Measurements from ENCODE around the gene PPWD1.

GRCh38 chr5:65612298-65612907, 49.3 kb downstream of the PPWD1 start:
- TF ChIP-seq, protein P1, sequence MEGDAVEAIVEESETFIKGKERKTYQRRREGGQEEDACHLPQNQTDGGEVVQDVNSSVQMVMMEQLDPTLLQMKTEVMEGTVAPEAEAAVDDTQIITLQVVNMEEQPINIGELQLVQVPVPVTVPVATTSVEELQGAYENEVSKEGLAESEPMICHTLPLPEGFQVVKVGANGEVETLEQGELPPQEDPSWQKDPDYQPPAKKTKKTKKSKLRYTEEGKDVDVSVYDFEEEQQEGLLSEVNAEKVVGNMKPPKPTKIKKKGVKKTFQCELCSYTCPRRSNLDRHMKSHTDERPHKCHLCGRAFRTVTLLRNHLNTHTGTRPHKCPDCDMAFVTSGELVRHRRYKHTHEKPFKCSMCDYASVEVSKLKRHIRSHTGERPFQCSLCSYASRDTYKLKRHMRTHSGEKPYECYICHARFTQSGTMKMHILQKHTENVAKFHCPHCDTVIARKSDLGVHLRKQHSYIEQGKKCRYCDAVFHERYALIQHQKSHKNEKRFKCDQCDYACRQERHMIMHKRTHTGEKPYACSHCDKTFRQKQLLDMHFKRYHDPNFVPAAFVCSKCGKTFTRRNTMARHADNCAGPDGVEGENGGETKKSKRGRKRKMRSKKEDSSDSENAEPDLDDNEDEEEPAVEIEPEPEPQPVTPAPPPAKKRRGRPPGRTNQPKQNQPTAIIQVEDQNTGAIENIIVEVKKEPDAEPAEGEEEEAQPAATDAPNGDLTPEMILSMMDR (IDR thresholded peaks at IDR 0.05), result no peak
- TF ChIP-seq POLR2A (IDR thresholded peaks at IDR 0.05), result no peak
